ENCODE results near the gene KIRREL1.

GRCh38 chr1:158056498-158056897, 63.1 kb downstream of the KIRREL1 start:
- TF ChIP-seq CTCF (IDR thresholded peaks at IDR 0.05 in 8 of 11, conservative IDR thresholded peaks at IDR 0.05 in 3 of 11) (no peak), POLR2AphosphoS5 (IDR thresholded peaks at IDR 0.05) (no peak)

Data from spleen (tissue), 7 donors.